Measurements from ENCODE around the gene WFDC1. TPM values are rescaled to one million over a fixed set of nuclear protein-coding genes. Genes with fewer than 3 reads are reported as not detected.

Gene WFDC1
- total RNA-seq, 1 experiment from 2014 or later: not detected

DNA sequence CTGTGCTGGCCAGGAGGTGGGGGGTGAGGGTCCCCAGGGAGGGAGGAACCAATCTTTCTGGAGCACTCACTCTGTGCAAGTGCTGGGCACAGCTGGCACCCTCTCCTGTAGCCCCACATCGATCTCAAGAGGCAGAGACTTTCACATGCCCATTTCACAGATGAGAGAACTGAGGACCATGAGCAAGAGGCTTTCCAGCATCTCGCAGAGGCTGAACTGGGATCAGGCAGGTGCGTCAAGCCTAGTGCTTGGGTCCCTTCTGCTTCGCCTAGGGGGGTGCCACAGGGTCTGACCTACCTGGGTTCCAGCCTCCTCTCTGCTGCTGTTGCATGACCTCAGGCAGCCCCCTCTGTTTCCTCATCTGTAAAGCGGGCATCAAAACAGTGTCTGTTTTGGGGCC, 1.3 kb upstream of the WFDC1 start:
- no peak overlapping the region for H3K4me3 Mint-ChIP-seq (ENCODE audit: low read depth, unreplicated experiment)
- H3K9me3 Mint-ChIP-seq (ENCODE audit: low read depth, unreplicated experiment): no peaks in the 10 kb centered on the region
- H3K27ac Mint-ChIP-seq (ENCODE audit: unreplicated experiment): no peak overlapping the region
- intact Hi-C loops (cut with micrococcal nuclease; ENCODE audit: unreplicated experiment): no loop called here
- TF ChIP-seq, protein P1, sequence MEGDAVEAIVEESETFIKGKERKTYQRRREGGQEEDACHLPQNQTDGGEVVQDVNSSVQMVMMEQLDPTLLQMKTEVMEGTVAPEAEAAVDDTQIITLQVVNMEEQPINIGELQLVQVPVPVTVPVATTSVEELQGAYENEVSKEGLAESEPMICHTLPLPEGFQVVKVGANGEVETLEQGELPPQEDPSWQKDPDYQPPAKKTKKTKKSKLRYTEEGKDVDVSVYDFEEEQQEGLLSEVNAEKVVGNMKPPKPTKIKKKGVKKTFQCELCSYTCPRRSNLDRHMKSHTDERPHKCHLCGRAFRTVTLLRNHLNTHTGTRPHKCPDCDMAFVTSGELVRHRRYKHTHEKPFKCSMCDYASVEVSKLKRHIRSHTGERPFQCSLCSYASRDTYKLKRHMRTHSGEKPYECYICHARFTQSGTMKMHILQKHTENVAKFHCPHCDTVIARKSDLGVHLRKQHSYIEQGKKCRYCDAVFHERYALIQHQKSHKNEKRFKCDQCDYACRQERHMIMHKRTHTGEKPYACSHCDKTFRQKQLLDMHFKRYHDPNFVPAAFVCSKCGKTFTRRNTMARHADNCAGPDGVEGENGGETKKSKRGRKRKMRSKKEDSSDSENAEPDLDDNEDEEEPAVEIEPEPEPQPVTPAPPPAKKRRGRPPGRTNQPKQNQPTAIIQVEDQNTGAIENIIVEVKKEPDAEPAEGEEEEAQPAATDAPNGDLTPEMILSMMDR (IDR thresholded peaks at IDR 0.05; ENCODE audit: unreplicated experiment): no peak
- DNase-seq: no peak
- H3K27me3 Mint-ChIP-seq (ENCODE audit: unreplicated experiment): peaks cover 49% of the 10 kb centered on the region
- H3K4me1 Mint-ChIP-seq (ENCODE audit: low read depth, unreplicated experiment): peaks cover 9% of the 10 kb centered on the region
- no TSS peak for BruUV-seq (replicated peaks)
- CTCF ChIA-PET: no interaction called here
- H3K36me3 Mint-ChIP-seq (ENCODE audit: insufficient read depth, unreplicated experiment): no peaks in the 10 kb centered on the region

DNA sequence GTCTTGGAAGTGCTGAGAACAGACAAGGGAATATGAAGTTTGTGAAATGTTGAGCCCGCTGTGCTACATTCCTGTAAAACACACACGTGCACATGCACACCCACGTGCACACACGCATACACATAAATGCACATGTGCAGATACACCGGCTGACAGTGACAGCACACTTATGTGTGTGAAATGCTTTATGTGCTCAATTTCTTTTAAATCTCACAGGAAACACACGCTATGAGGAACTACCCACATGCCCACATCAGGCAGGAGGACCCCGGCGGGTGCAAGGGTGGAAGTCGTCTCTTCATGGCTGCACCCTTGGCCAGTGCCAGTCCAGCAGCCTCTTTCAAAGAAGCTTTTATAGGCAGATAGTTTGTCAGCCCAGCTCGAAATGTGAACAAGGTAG, 561 bp upstream of the WFDC1 start:
- intact Hi-C loops (cut with micrococcal nuclease; ENCODE audit: unreplicated experiment): no loop called here
- BruUV-seq (replicated peaks): no TSS peak
- CTCF ChIA-PET: no interaction called here
- TF ChIP-seq, protein P1 (IDR thresholded peaks at IDR 0.05; ENCODE audit: unreplicated experiment): no peak
- Mint-ChIP-seq H3K4me3 (ENCODE audit: low read depth, unreplicated experiment) (no peak overlapping the region), H3K4me1 (ENCODE audit: low read depth, unreplicated experiment) (peaks cover 9% of the 10 kb centered on the region), H3K27ac (ENCODE audit: unreplicated experiment) (no peak overlapping the region), H3K27me3 (ENCODE audit: unreplicated experiment) (peaks cover 42% of the 10 kb centered on the region), H3K9me3 (ENCODE audit: low read depth, unreplicated experiment) (no peaks in the 10 kb centered on the region), H3K36me3 (ENCODE audit: insufficient read depth, unreplicated experiment) (no peaks in the 10 kb centered on the region)
- no peak for DNase-seq

DNA sequence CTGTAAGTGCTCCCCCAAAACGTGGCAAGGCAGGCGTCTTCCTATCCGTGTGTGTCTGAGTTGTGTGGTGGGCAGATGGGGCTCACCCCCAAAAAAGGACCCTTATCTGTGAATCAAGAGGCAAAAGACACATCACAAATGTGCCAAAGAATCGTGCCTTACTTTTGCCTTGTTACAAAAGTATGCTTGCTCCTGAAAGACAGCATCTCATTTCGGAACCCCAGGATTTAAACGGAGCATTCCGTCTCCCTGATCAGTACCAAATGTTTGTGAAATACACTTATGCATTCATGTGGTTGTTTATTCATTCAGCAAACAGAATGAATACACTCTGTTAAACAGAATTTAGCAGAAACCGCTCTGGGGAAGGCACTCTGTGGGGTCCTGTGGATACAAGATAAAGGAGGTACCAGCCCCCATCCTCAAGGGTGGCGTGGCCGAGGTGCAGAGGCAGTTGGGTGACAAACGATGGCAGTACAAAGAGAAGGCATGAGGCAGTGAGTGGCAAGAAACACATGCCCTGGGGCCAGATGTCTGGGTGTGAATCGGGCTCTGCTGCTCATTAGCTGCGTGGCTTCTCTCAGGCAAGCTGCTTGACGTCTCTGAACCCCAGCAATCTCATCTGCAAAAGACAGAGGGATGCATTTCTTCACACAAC, 654 bp downstream of the WFDC1 start:
- Mint-ChIP-seq H3K27ac (ENCODE audit: unreplicated experiment) (no peak overlapping the region), H3K27me3 (ENCODE audit: unreplicated experiment) (peaks cover 49% of the 10 kb centered on the region), H3K9me3 (ENCODE audit: low read depth, unreplicated experiment) (no peaks in the 10 kb centered on the region), H3K36me3 (ENCODE audit: insufficient read depth, unreplicated experiment) (no peaks in the 10 kb centered on the region), H3K4me1 (ENCODE audit: low read depth, unreplicated experiment) (peaks cover 9% of the 10 kb centered on the region), H3K4me3 (ENCODE audit: low read depth, unreplicated experiment) (no peak overlapping the region)
- DNase-seq: no peak
- intact Hi-C loops (cut with micrococcal nuclease; ENCODE audit: unreplicated experiment): no loop called here
- no TSS peak for BruUV-seq (replicated peaks)
- TF ChIP-seq, protein P1 (IDR thresholded peaks at IDR 0.05; ENCODE audit: unreplicated experiment): no peak
- CTCF ChIA-PET: interaction anchor here (0.6 kb wide), 1 partner anchor 960 kb away, joined by 4 read pairs; no protein-coding TSS in a partner anchor

DNA sequence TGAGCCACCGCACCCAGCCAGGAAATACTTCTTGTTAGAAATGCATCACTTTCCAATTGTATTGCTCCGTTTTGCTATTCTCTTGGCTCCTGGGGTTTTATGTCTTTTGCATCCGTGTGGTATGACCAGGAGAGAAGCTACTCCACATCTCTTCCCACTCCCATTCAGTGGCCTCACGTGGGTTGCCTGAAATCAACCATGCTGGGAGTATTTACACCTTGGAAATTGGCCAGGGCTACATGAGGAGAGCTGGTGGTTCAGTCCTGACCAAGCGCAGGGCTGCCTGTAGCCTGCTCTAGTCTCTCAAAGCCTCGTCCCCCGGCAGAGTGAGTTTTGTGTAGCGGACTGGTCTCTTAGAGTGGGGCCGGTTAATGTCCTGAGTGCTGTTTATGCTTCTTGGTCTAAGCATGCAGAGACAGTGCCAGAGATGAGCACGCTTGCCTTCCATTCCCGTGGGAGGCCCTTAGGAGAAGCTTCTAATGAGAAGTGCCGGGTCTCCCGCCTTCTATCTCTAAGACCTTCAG, 3.8 kb downstream of the WFDC1 start:
- intact Hi-C loops (cut with micrococcal nuclease; ENCODE audit: unreplicated experiment): no loop called here
- no peak overlapping the region for H3K4me3 Mint-ChIP-seq (ENCODE audit: low read depth, unreplicated experiment)
- no peaks in the 10 kb centered on the region for H3K36me3 Mint-ChIP-seq (ENCODE audit: insufficient read depth, unreplicated experiment)
- no peak for DNase-seq
- peaks cover 65% of the 10 kb centered on the region for H3K27me3 Mint-ChIP-seq (ENCODE audit: unreplicated experiment)
- no peaks in the 10 kb centered on the region for H3K4me1 Mint-ChIP-seq (ENCODE audit: low read depth, unreplicated experiment)
- H3K27ac Mint-ChIP-seq (ENCODE audit: unreplicated experiment): no peak overlapping the region
- no TSS peak for BruUV-seq (replicated peaks)
- CTCF ChIA-PET: interaction anchor here (0.6 to 1.1 kb wide), 2 partner anchors 10 to 91 kb away, joined by 3 read pairs; no protein-coding TSS in a partner anchor
- TF ChIP-seq, protein P1 (IDR thresholded peaks at IDR 0.05; ENCODE audit: unreplicated experiment): no peak
- H3K9me3 Mint-ChIP-seq (ENCODE audit: low read depth, unreplicated experiment): no peaks in the 10 kb centered on the region

Measured in Calu3 (cell line).